GM19025 (cell line): Measurements from ENCODE around the gene RHBG.

Experiments
- ATAC-seq: cut with Tn5 transposase; IDR thresholded peaks from one replicate; pipeline ENCODE4 v1.9.1; 2021; ENCODE audit warnings: mild to moderate bottlenecking, low read depth, moderate library complexity; ENCODE audit not compliant: unreplicated experiment

RHBG gene

DNA sequence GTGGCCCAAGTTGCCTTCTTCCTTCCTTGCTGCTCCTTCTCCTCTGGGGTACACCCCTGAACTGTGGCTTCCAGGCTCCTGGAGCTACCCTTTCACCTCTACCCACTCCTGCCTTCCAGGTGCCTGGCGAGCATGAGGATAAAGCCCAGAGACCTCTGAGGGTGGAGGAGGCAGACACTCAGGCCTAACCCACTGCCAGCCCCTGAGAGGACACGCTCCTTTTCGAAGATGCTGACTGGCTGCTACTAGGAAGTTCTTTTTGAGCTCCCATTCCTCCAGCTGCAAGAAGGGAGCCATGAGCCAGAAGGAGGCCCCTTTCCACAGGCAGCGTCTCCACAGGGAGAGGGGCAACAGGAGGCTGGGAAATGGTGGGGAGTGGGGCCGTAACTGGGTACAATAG lies 15.6 kb downstream of the RHBG start:
- ATAC-seq = no peak

DNA sequence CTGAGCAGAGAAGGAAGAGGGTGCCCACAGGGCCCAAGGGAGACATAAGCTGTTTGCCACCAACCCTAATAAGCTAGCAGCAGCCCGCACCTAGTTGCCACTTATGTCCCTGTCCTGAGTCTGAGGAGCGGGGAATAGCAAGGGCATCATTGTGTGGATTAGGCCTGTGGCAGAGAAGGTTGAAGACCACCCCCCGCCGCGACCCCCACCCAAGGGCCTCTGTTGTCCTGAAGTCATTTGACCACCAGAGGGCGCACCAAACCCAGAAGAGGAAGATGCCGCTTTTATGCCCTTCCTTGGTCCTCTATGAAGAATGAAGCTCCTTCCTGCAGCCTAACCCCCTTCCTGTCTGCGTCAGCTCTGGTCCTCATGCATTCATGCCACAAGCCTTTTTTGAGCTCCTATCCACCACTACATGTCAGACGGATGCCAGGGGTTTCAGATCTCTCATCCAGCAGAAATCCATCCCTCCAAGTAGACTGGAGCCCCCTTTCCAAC lies 16.6 kb downstream of the RHBG start:
- no peak for ATAC-seq

GRCh38 chr1:156386134-156386901 lies 17.3 kb downstream of the RHBG start:
- no peak for ATAC-seq

- no peak for ATAC-seq
Measured at GRCh38 chr1:156386949-156387869, 18.2 kb downstream of the RHBG start.

- ATAC-seq = no peak
Measured at GRCh38 chr1:156387870-156388173, 18.8 kb downstream of the RHBG start.

- ATAC-seq = no peak
Measured at GRCh38 chr1:156388174-156389137, 19.4 kb downstream of the RHBG start.

DNA sequence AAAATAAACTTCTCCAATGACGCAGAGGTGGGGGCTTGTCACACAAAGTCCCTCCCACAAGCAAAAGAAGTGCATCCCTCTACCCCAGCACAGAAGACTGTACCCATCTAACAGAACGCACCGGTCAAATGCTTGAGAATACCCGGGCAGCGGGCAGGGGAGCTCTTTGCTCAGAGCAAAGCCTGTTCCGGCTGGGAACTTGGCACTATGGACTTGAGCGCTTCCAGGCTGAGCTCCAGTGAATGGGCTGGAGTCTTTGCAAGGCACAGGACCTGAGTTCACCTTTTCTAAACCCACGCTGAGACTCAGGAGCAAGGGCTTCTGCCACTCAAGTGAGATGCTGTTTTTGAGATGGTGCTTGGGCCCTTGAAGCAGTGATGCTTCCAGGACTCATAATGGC lies 20.3 kb downstream of the RHBG start:
- no peak for ATAC-seq

- ATAC-seq = no peak
Measured at GRCh38 chr1:156390469-156391365, 21.7 kb downstream of the RHBG start.

DNA sequence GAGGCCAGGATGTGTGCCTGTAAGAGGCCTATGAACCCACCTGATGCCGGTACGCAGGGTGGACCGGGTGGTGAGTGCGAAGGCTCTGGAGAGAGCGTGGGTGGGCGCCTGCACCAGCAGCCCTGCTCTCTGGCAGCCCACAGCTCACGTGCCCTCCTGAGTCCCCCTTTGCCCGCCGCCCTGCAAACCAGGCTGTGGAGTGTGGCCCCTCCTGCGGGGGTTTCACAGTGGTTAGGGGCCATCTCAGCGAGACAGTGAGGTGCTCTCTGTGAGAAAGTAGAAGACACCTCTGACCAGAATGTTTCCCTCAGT lies 22.3 kb downstream of the RHBG start:
- ATAC-seq = no peak

DNA sequence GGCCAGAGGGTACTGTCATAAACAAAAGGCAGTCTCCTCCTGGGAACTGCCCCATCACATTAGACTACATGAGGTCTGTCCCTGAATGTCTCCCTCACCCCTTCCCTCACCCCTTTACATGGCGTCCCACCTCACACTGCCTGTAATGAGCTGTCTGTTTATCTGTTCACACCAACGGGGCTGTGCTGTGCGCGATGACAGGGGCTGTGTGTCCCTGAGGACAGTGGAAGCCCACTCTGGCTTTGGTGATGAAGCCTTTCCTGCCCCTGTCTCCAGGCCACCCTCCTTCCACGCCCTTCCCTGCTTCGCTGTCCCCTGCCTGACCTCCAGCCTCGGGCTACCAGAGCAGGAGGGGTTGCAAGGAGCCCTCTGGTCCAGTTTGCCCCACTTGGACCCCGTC lies 22.7 kb downstream of the RHBG start:
- ATAC-seq = no peak

DNA sequence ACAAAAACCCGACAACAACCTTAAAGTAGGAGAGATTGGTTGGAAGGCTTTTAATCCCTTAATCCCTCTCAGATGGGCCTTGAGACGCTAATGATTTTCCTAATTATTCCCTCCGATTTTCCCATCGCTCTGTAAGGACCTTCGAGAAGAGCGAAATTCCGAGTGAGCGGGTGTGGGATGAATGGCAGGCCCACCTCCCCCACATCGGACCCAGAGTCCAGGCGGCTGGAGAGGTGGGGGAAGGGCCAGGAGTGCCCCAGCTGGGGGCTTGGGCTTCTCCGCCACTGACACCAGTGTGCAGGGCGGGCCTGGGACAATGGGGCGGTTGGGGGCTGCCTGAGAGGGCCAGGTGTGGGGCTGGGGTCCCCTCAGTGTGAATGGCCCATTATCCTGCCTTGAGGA lies 23.4 kb downstream of the RHBG start:
- ATAC-seq = no peak

GRCh38 chr1:156393095-156393494 lies 24.1 kb downstream of the RHBG start:
- no peak for ATAC-seq

- ATAC-seq = no peak
Measured at GRCh38 chr1:156394082-156394481, 25.1 kb downstream of the RHBG start.

DNA sequence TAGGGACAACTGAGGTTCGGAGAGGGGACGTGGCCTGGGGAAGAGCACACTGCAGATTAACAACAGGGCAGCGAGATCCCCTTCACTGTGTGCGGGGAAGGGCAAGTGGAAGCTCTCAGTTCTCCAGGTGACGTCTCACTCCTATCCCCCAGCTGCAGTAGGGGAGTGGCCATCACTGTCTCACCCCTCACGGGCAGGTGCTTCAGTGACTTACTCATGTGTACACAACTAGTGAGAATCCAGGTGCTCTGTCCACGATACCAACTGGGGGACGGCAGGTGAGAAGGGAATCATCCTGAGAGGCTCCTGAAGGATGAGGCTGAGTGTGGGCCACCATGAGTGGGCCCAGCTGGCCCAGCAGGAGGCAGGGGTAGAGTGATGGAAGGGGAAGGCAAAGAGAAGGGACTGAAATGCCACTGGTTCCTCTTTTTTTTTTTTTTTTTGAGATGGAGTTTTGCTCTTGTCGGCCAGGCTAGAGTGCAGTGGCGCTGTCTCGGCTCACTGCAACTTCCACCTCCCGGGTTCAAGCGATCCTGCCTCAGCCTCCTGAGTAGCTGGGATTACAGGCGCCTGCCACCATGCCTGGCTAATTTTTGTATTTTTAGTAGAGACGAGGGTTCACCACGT lies 25.9 kb downstream of the RHBG start:
- no peak for ATAC-seq

- ATAC-seq = no peak
Measured at GRCh38 chr1:156399355-156400125, 30.5 kb downstream of the RHBG start.

GRCh38 chr1:156400191-156400935 lies 31.4 kb downstream of the RHBG start:
- ATAC-seq = no peak

DNA sequence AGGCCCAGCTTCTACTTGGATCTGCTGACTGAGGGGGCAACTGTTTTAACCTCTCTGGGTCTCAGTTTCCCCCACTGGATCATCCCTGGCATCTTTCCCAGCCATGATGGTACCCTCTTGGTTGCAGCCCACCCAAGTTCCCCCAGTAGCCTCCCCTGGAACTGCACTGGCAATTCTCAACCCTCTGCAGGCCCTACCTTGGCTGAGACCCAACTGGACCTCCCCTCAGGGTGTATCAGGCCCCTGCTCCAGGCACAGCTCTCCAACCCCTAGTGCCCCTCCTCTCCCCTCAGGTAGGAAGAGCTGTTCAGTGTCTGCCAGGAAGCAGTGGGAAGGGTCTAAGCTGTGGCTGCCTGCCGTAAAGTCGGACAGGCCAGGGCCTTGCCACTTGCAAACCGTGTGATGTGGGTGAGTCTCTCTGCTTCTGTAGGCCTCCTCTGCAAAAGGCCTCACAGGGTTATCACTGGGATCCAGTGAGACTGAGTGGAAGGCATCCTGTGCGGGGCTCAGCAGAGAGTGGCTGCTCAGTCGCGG lies 32.1 kb downstream of the RHBG start:
- no peak for ATAC-seq

GRCh38 chr1:156401681-156402081 lies 32.7 kb downstream of the RHBG start:
- ATAC-seq = no peak
